ENCODE measurements around the gene ADGRG3. TPM values are rescaled to one million over a fixed set of nuclear protein-coding genes. Genes with fewer than 3 reads are reported as not detected.

ADGRG3 gene
- total and polyA plus RNA-seq, 2 of the 13 experiments (the other 11 are each of a cell fraction or from before 2014, with no cell fraction given) = 2.7 to 11.8 TPM

DNA sequence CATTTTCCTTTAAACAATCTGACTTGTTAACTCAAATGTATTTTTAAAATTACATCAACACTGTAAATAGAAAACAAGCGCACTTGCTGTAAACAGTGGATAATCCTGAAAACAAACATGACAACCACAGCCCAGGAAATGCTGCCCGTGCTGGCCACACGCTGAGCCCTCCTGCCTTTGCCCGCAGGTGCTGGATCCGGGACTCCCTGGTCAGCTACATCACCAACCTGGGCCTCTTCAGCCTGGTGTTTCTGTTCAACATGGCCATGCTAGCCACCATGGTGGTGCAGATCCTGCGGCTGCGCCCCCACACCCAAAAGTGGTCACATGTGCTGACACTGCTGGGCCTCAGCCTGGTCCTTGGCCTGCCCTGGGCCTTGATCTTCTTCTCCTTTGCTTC, 6.6 kb upstream of the ADGRG3 start (continued):
- TF ChIP-seq, protein P1, sequence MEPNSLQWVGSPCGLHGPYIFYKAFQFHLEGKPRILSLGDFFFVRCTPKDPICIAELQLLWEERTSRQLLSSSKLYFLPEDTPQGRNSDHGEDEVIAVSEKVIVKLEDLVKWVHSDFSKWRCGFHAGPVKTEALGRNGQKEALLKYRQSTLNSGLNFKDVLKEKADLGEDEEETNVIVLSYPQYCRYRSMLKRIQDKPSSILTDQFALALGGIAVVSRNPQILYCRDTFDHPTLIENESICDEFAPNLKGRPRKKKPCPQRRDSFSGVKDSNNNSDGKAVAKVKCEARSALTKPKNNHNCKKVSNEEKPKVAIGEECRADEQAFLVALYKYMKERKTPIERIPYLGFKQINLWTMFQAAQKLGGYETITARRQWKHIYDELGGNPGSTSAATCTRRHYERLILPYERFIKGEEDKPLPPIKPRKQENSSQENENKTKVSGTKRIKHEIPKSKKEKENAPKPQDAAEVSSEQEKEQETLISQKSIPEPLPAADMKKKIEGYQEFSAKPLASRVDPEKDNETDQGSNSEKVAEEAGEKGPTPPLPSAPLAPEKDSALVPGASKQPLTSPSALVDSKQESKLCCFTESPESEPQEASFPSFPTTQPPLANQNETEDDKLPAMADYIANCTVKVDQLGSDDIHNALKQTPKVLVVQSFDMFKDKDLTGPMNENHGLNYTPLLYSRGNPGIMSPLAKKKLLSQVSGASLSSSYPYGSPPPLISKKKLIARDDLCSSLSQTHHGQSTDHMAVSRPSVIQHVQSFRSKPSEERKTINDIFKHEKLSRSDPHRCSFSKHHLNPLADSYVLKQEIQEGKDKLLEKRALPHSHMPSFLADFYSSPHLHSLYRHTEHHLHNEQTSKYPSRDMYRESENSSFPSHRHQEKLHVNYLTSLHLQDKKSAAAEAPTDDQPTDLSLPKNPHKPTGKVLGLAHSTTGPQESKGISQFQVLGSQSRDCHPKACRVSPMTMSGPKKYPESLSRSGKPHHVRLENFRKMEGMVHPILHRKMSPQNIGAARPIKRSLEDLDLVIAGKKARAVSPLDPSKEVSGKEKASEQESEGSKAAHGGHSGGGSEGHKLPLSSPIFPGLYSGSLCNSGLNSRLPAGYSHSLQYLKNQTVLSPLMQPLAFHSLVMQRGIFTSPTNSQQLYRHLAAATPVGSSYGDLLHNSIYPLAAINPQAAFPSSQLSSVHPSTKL (CRISPR knock-in tag; IDR thresholded peaks at IDR 0.05) = 0 out of 2 replicates have a peak, but pooled peaks have one; percentile 0
- TF ChIP-seq, protein P2, sequence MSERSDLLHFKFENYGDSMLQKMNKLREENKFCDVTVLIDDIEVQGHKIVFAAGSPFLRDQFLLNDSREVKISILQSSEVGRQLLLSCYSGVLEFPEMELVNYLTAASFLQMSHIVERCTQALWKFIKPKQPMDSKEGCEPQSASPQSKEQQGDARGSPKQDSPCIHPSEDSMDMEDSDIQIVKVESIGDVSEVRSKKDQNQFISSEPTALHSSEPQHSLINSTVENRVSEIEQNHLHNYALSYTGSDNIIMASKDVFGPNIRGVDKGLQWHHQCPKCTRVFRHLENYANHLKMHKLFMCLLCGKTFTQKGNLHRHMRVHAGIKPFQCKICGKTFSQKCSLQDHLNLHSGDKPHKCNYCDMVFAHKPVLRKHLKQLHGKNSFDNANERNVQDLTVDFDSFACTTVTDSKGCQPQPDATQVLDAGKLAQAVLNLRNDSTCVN (CRISPR knock-in tag; IDR thresholded peaks at IDR 0.05; ENCODE audit: borderline replicate concordance) = 0 out of 2 replicates have a peak, but pooled peaks have one; percentile 1

DNA sequence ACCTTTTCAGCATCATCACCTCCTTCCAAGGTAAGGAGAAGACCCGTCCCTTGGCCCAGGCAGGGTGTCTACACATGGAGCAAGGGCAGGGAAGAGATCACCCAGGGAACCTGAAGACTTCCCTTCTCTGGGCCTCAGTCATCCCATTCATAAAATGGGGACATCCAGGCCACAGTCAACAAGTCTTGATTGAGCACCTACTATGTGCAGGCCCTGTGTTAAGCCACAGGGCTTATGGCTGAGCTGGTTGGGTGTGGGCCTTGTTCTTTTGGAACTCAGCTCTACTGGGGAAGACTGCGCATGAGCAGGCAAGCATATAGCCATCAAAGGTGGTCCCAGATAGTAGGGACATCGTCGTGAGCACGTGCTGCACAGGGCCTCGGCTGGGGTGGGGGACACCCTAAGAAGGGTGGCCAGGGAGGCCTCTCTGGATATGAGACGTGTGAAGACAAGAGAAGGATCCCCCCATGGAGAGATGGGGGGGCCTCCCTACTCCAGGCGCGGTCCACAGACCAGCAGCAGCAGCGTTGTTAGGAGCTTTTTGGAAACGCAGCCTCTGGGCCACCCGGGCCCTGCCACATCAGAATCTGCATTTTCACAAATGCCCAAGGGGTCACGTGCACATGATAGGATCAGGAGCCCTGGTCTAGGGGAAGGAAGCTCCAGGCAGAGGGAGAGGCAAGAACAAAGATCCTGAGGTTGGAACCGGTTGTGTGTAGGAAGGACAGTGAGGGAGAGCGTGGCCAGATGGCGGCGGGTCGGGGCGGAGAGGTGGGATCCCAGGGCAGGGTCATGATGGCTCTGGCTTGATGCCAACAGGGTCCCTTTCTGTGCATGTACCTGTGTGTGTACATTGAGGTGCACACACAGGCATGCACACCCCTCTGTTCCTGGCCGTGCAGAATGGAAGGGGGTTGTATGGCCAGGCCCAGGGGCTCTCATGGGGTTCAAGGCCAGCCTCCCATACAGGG, 5.9 kb upstream of the ADGRG3 start:
- no peak overlapping the region for H3K4me2 ChIP-seq (ENCODE audit: low read depth, low read length)
- ChIA-PET CTCF (ENCODE audit: low intra/inter-chr PET ratio, low total read pairs) (interaction anchor here (0.5 to 1.4 kb wide), 2 partner anchors 13 to 82 kb away, joined by 3 to 4 read pairs; no protein-coding TSS in a partner anchor), POLR2A (interaction anchor here (0.5 to 1.9 kb wide), 6 partner anchors 9 to 74 kb away, joined by 3 to 12 read pairs (median 4); partner anchors contain the start of gene KATNB1)
- H4K20me1 ChIP-seq (ENCODE audit: insufficient read depth, low read length) = no peaks in the 10 kb centered on the region
- H3K36me3 ChIP-seq (replicated peaks in 1 of 2; ENCODE audit: control insufficient read depth in 1 of 2, insufficient read depth in 2 of 2, low read length in 2 of 2) = no peaks in the 10 kb centered on the region
- no peak overlapping the region for H3K27ac ChIP-seq (ENCODE audit: extremely low read length, insufficient read depth, low read length)
- no peak overlapping the region for H3K4me3 ChIP-seq (replicated peaks in 1 of 3; ENCODE audit: insufficient read depth in 1 of 3, low read depth in 2 of 3, low read length in 3 of 3)
- 90% methylated on average over 19 of the region's 20 CpGs for WGBS (ENCODE audit: low lambda C conversion rate)
- FAIRE-seq (no peak), ATAC-seq (no peak), DNase-seq (ENCODE audit: low spot score) (no peak)
- no peak overlapping the region for H2AFZ ChIP-seq (ENCODE audit: low read length)
- no TSS peak for BruUV-seq (replicated peaks)
- in situ Hi-C loops (cut with HindIII; ENCODE audit: extremely low pct_ligation_motif_present, low pct_unique_long_range_greater_than_20kb) (no loop called here), intact Hi-C loops (cut with micrococcal nuclease; ENCODE audit: unreplicated experiment) (loop anchor here (2.0 kb wide), 1 partner anchor 43 kb away; no protein-coding TSS in a partner anchor)
- H3K79me2 ChIP-seq (ENCODE audit: insufficient read depth, low read length) = no peaks in the 10 kb centered on the region
- no peak overlapping the region for H3K9ac ChIP-seq (ENCODE audit: insufficient read depth, low read depth, low read length)
- H3K27me3 ChIP-seq (ENCODE audit: control insufficient read depth in 1 of 2, insufficient read depth in 2 of 2, low read length in 2 of 2) = no peaks in the 10 kb centered on the region
- peaks cover 50% of the 10 kb centered on the region for H3K4me1 ChIP-seq (ENCODE audit: insufficient read depth, low read length)
- no peaks in the 10 kb centered on the region for H3K9me3 ChIP-seq (ENCODE audit: low read length)
- TF ChIP-seq ELF3 (CRISPR knock-in tag; IDR thresholded peaks at IDR 0.05) (no peak), ZNF556 (CRISPR knock-in tag; IDR thresholded peaks at IDR 0.05; ENCODE audit: borderline replicate concordance) (0 out of 2 replicates have a peak, but pooled peaks have one; percentile 14), ZNF572 (CRISPR knock-in tag; IDR thresholded peaks at IDR 0.05) (0 out of 2 replicates have a peak, but pooled peaks have one; percentile 4), NFRKB (IDR thresholded peaks at IDR 0.05) (no peak), ZNF549 (CRISPR knock-in tag; IDR thresholded peaks at IDR 0.05) (no peak), ZNF83 (CRISPR knock-in tag; IDR thresholded peaks at IDR 0.05; ENCODE audit: borderline replicate concordance) (no peak), ZMYM4 (CRISPR knock-in tag; IDR thresholded peaks at IDR 0.05) (0 out of 2 replicates have a peak, but pooled peaks have one; percentile 6), ZSCAN29 (CRISPR knock-in tag; conservative IDR thresholded peaks at IDR 0.05) (0 out of 2 replicates have a peak, but pooled peaks have one; percentile 9), NFE2L1 (CRISPR knock-in tag; IDR thresholded peaks at IDR 0.05; ENCODE audit: borderline replicate concordance) (0 out of 2 replicates have a peak, but pooled peaks have one; percentile 17), TEAD2 (CRISPR knock-in tag; IDR thresholded peaks at IDR 0.05) (no peak)
- TF ChIP-seq, protein P3, sequence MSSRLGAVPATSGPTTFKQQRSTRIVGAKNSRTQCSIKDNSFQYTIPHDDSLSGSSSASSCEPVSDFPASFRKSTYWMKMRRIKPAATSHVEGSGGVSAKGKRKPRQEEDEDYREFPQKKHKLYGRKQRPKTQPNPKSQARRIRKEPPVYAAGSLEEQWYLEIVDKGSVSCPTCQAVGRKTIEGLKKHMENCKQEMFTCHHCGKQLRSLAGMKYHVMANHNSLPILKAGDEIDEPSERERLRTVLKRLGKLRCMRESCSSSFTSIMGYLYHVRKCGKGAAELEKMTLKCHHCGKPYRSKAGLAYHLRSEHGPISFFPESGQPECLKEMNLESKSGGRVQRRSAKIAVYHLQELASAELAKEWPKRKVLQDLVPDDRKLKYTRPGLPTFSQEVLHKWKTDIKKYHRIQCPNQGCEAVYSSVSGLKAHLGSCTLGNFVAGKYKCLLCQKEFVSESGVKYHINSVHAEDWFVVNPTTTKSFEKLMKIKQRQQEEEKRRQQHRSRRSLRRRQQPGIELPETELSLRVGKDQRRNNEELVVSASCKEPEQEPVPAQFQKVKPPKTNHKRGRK (CRISPR knock-in tag; IDR thresholded peaks at IDR 0.05) = no peak
- TF ChIP-seq, protein P4, sequence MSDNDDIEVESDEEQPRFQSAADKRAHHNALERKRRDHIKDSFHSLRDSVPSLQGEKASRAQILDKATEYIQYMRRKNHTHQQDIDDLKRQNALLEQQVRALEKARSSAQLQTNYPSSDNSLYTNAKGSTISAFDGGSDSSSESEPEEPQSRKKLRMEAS (IDR thresholded peaks at IDR 0.05) = 0 out of 2 replicates have a peak, but pooled peaks have one; percentile 31

All from HepG2 (cell line).